ENCODE data around the gene HLA-DOB. TPM values are rescaled to one million over a fixed set of nuclear protein-coding genes. Genes with fewer than 3 reads are reported as not detected.

Gene HLA-DOB
- total and polyA plus RNA-seq, 2 of the 13 experiments (the other 11 are each of a cell fraction or from before 2014, with no cell fraction given), result not detected

DNA sequence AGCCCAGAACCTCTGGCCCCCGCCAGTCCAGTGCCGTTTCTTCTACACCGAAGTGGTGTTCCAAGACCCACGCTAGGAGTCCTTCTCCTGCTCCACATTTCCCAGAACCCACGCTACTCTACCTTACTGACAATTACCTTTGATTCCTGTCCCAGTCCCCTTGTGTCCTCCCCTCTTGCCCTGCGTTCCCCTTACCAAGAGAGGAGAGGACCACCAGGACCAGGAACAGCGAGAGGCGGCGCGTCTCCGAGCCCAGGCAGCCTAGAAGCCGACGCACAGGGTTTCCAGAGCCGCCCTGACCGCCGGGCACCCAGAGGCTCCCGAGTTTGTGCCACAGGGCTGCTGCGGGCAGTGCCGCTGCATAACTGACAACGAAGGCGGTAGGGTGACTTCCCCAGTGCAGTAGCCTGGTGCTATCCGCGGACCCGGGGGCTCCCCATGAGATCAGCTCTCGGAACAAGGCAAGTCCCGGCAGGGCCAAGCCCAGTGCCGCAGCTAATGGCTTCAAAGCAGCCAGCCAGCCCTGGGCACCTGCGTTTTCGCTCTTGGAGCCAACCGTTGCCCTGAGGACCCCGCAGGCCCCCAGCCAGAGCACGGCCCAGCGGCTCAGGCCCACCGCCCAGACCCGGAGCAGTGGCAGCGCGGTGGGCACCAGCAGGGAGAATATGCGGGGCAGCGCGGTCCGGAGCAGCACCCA is 36.2 kb upstream of the HLA-DOB start:
- Histone ChIP-seq H3K4me2 (ENCODE audit: low read depth, low read length) (peak overlapping the region; percentile 98), H3K27ac (ENCODE audit: extremely low read length, insufficient read depth, low read length) (peak overlapping the region; percentile 62), H3K9ac (ENCODE audit: insufficient read depth, low read depth, low read length) (peak overlapping the region; percentile 72), H2AFZ (ENCODE audit: low read length) (no peak overlapping the region), H4K20me1 (ENCODE audit: insufficient read depth, low read length) (no peaks in the 10 kb centered on the region), H3K36me3 (replicated peaks in 1 of 2; ENCODE audit: control insufficient read depth in 1 of 2, insufficient read depth in 2 of 2, low read length in 2 of 2) (peaks cover 0 to 6% of the 10 kb centered on the region in 2 experiments; a peak in 1 of 5 replicates), H3K27me3 (ENCODE audit: control insufficient read depth in 1 of 2, insufficient read depth in 2 of 2, low read length in 2 of 2) (no peaks in the 10 kb centered on the region; a peak in 1 of 5 replicates), H3K4me3 (replicated peaks in 1 of 3; ENCODE audit: insufficient read depth in 1 of 3, low read depth in 2 of 3, low read length in 3 of 3) (peak overlapping the region; percentile 93 to 96 (median 95)), H3K79me2 (ENCODE audit: insufficient read depth, low read length) (no peaks in the 10 kb centered on the region), H3K9me3 (ENCODE audit: low read length) (no peaks in the 10 kb centered on the region), H3K4me1 (ENCODE audit: insufficient read depth, low read length) (peaks cover 26% of the 10 kb centered on the region)
- POLR2A ChIA-PET, result interaction anchor here (0.6 to 3.8 kb wide), 6 partner anchors 8 to 118 kb away, joined by 4 to 69 read pairs (median 26); partner anchors contain the start of genes BRD2, PSMB8 and TAP2
- in situ Hi-C loops (cut with HindIII; ENCODE audit: extremely low pct_ligation_motif_present, low pct_unique_long_range_greater_than_20kb) (no loop called here), intact Hi-C loops (cut with micrococcal nuclease; ENCODE audit: unreplicated experiment) (loop anchor here (1.0 kb wide), 2 partner anchors 9 to 15 kb away; partner anchors contain the start of genes PSMB8 and TAP2)
- FAIRE-seq, result no peak
- CTCF ChIA-PET (ENCODE audit: low intra/inter-chr PET ratio, low total read pairs), result interaction anchor here (0.7 to 2.4 kb wide), 4 partner anchors 11 to 27 kb away, joined by 4 to 39 read pairs (median 4); partner anchors contain the start of gene TAP2
- peak; percentile 56 for ATAC-seq
- BruUV-seq (replicated peaks), result no TSS peak
- under 1% methylated on average over 22 of the region's 41 CpGs for WGBS (ENCODE audit: low lambda C conversion rate)
- no peak for DNase-seq (ENCODE audit: low spot score)
- peak; percentile 62 for TF ChIP-seq ZNF839 (CRISPR knock-in tag; IDR thresholded peaks at IDR 0.05; ENCODE audit: borderline replicate concordance)
- no peak for TF ChIP-seq ZNF138 (CRISPR knock-in tag; IDR thresholded peaks at IDR 0.05; ENCODE audit: low read depth)
- 0 out of 2 replicates have a peak, but pooled peaks have one; percentile 30 for TF ChIP-seq ESRRA (CRISPR knock-in tag; IDR thresholded peaks at IDR 0.05; ENCODE audit: low read depth)
- peak; percentile 34; the same call in 1 of the 2 replicates for TF ChIP-seq ZNF225 (CRISPR knock-in tag; IDR thresholded peaks at IDR 0.05)
- TF ChIP-seq SAP130 (CRISPR knock-in tag; IDR thresholded peaks at IDR 0.05; ENCODE audit: low read depth), result peak; percentile 34; the same call in 1 of the 2 replicates
- TF ChIP-seq, protein P1, sequence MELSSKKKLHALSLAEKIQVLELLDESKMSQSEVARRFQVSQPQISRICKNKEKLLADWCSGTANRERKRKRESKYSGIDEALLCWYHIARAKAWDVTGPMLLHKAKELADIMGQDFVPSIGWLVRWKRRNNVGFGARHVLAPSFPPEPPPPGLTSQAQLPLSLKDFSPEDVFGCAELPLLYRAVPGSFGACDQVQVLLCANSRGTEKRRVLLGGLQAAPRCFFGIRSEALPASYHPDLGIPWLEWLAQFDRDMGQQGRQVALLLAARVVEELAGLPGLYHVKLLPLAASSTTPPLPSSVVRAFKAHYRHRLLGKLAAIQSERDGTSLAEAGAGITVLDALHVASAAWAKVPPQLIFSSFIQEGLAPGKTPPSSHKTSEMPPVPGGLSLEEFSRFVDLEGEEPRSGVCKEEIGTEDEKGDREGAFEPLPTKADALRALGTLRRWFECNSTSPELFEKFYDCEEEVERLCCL (CRISPR knock-in tag; IDR thresholded peaks at IDR 0.05; ENCODE audit: borderline replicate concordance), result 0 out of 2 replicates have a peak, but pooled peaks have one; percentile 1
- TF ChIP-seq ATAD3A (CRISPR knock-in tag; IDR thresholded peaks at IDR 0.05), result peak; percentile 75; the same call in 1 of the 2 replicates
- 0 out of 2 replicates have a peak, but pooled peaks have one; percentile 73 for TF ChIP-seq ZNF354B (CRISPR knock-in tag; IDR thresholded peaks at IDR 0.05)
- TF ChIP-seq, protein P2, sequence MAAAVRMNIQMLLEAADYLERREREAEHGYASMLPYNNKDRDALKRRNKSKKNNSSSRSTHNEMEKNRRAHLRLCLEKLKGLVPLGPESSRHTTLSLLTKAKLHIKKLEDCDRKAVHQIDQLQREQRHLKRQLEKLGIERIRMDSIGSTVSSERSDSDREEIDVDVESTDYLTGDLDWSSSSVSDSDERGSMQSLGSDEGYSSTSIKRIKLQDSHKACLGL (CRISPR knock-in tag; IDR thresholded peaks at IDR 0.05), result peak; percentile 20; the same call in 1 of the 2 replicates
- peak; percentile 53; the same call in 1 of the 2 replicates for TF ChIP-seq GABPB1 (CRISPR knock-in tag; IDR thresholded peaks at IDR 0.05)
- 0 out of 2 replicates have a peak, but pooled peaks have one; percentile 5 for TF ChIP-seq ELF1 (CRISPR knock-in tag; IDR thresholded peaks at IDR 0.05)
- TF ChIP-seq HNRNPL (IDR thresholded peaks at IDR 0.05; ENCODE audit: low read depth, low read length), result 0 out of 2 replicates have a peak, but pooled peaks have one; percentile 54
- peak; percentile 86 for TF ChIP-seq ZNF674 (CRISPR knock-in tag; IDR thresholded peaks at IDR 0.05; ENCODE audit: low read depth)
- TF ChIP-seq, protein P3, sequence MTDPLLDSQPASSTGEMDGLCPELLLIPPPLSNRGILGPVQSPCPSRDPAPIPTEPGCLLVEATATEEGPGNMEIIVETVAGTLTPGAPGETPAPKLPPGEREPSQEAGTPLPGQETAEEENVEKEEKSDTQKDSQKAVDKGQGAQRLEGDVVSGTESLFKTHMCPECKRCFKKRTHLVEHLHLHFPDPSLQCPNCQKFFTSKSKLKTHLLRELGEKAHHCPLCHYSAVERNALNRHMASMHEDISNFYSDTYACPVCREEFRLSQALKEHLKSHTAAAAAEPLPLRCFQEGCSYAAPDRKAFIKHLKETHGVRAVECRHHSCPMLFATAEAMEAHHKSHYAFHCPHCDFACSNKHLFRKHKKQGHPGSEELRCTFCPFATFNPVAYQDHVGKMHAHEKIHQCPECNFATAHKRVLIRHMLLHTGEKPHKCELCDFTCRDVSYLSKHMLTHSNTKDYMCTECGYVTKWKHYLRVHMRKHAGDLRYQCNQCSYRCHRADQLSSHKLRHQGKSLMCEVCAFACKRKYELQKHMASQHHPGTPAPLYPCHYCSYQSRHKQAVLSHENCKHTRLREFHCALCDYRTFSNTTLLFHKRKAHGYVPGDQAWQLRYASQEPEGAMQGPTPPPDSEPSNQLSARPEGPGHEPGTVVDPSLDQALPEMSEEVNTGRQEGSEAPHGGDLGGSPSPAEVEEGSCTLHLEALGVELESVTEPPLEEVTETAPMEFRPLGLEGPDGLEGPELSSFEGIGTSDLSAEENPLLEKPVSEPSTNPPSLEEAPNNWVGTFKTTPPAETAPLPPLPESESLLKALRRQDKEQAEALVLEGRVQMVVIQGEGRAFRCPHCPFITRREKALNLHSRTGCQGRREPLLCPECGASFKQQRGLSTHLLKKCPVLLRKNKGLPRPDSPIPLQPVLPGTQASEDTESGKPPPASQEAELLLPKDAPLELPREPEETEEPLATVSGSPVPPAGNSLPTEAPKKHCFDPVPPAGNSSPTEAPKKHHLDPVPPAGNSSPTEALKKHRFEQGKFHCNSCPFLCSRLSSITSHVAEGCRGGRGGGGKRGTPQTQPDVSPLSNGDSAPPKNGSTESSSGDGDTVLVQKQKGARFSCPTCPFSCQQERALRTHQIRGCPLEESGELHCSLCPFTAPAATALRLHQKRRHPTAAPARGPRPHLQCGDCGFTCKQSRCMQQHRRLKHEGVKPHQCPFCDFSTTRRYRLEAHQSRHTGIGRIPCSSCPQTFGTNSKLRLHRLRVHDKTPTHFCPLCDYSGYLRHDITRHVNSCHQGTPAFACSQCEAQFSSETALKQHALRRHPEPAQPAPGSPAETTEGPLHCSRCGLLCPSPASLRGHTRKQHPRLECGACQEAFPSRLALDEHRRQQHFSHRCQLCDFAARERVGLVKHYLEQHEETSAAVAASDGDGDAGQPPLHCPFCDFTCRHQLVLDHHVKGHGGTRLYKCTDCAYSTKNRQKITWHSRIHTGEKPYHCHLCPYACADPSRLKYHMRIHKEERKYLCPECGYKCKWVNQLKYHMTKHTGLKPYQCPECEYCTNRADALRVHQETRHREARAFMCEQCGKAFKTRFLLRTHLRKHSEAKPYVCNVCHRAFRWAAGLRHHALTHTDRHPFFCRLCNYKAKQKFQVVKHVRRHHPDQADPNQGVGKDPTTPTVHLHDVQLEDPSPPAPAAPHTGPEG (CRISPR knock-in tag; IDR thresholded peaks at IDR 0.05), result peak; percentile 40; the same call in 1 of the 2 replicates
- peak; percentile 73 for TF ChIP-seq ZNF781 (CRISPR knock-in tag; IDR thresholded peaks at IDR 0.05; ENCODE audit: borderline replicate concordance, not compliant biosample characterization)

Measured in HepG2 (cell line).